Right atrium auricular region (tissue), 2 donors: ENCODE data around the gene GPR39. TPM values are rescaled to one million over a fixed set of nuclear protein-coding genes. Genes with fewer than 3 reads are reported as not detected.

Experiments used
- DNase-seq: peaks from one replicate; pipeline ENCODE4 v3.0.0-alpha.2; 2019; ENCODE audit warnings: low spot score
- H3K27ac ChIP-seq, 2 donors: fragments of 200-600 bp; sonication (generic); 1 replicate in 1 of 2; 2 replicates in 1 of 2; pipeline ENCODE4 v1.5.1; 2016 to 2019
- H3K27me3 ChIP-seq, 2 donors: fragments of 200-600 bp; sonication (generic); one replicate each; pipeline versions ENCODE4 v1.5.1 to v1.6.0; 2017 to 2019
- H3K36me3 ChIP-seq: fragments of 200-600 bp; sonication (generic); one replicate; pipeline ENCODE4 v1.5.1; 2016
- H3K4me1 ChIP-seq, 2 donors: fragments of 200-600 bp; sonication (generic); one replicate each; pipeline versions ENCODE4 v1.5.1 to v1.6.0; 2017 to 2019
- H3K4me3 ChIP-seq, 2 donors: fragments of 200-600 bp; sonication (generic); 1 replicate in 1 of 2; 2 replicates in 1 of 2; pipeline ENCODE4 v1.5.1; 2017 to 2019; ENCODE audit warnings: mild to moderate bottlenecking in 1 of 2, moderate library complexity in 1 of 2
- H3K9me3 ChIP-seq, 2 donors: fragments of 200-600 bp; sonication (generic); one replicate each; pipeline ENCODE4 v1.5.1; 2019
- CTCF ChIP-seq, 2 donors: fragments of 200-600 bp; sonication (generic); IDR thresholded peaks; one replicate each; pipeline ENCODE4 v1.5.1; 2019; ENCODE audit warnings: antibody characterized with exemption in 2 of 2
- total RNA-seq, 2 donors: library from RNA; depleted of rRNA; stranded (reverse); fragments of >200 nt; gene quantifications; one replicate each; pipeline ENCODE4 v1.1.0, GENCODE V29; 2016

Gene GPR39
- total RNA-seq, 2 donors from 2014 or later: 1.0 TPM; not detected in 1

GRCh38 chr2:132583666-132584360 is 167.2 kb downstream of the GPR39 start:
- Histone ChIP-seq H3K9me3 (no peaks in the 10 kb centered on the region), H3K36me3 (no peaks in the 10 kb centered on the region), H3K27ac (no peak overlapping the region), H3K4me3 (no peak overlapping the region), H3K4me1 (no peaks in the 10 kb centered on the region), H3K27me3 (no peaks in the 10 kb centered on the region)
- no peak for DNase-seq
- no peak for TF ChIP-seq CTCF (IDR thresholded peaks at IDR 0.05)

- no peak for TF ChIP-seq CTCF (IDR thresholded peaks at IDR 0.05)
- Histone ChIP-seq H3K9me3 (no peaks in the 10 kb centered on the region), H3K27ac (no peak overlapping the region), H3K4me1 (no peaks in the 10 kb centered on the region), H3K36me3 (no peaks in the 10 kb centered on the region), H3K27me3 (no peaks in the 10 kb centered on the region), H3K4me3 (no peak overlapping the region)
- DNase-seq: no peak
Observed at GRCh38 chr2:132584976-132585817, 168.6 kb downstream of the GPR39 start.

- no peak for DNase-seq
- no peak overlapping the region for H3K4me3 ChIP-seq
Observed at GRCh38 chr2:132586101-132586511, 169.5 kb downstream of the GPR39 start.

GRCh38 chr2:132586835-132587234 is 170.2 kb downstream of the GPR39 start:
- no peaks in the 10 kb centered on the region for H3K36me3 ChIP-seq
- H3K27ac ChIP-seq: no peak overlapping the region
- no peaks in the 10 kb centered on the region for H3K9me3 ChIP-seq
- DNase-seq: no peak
- H3K27me3 ChIP-seq: no peaks in the 10 kb centered on the region
- H3K4me1 ChIP-seq: no peaks in the 10 kb centered on the region
- no peak for TF ChIP-seq CTCF (IDR thresholded peaks at IDR 0.05)
- H3K4me3 ChIP-seq: no peak overlapping the region

More at GRCh38 chr2:132586101-132586511, 169.5 kb downstream of the GPR39 start:
- Histone ChIP-seq H3K9me3 (no peaks in the 10 kb centered on the region), H3K27me3 (no peaks in the 10 kb centered on the region), H3K4me1 (no peaks in the 10 kb centered on the region), H3K27ac (no peak overlapping the region), H3K36me3 (no peaks in the 10 kb centered on the region)
- no peak for TF ChIP-seq CTCF (IDR thresholded peaks at IDR 0.05)

GRCh38 chr2:132588576-132588975 is 172.0 kb downstream of the GPR39 start:
- Histone ChIP-seq H3K27me3 (no peaks in the 10 kb centered on the region), H3K4me1 (no peaks in the 10 kb centered on the region), H3K4me3 (no peak overlapping the region), H3K9me3 (no peaks in the 10 kb centered on the region), H3K36me3 (no peaks in the 10 kb centered on the region), H3K27ac (no peak overlapping the region)
- no peak for TF ChIP-seq CTCF (IDR thresholded peaks at IDR 0.05)
- no peak for DNase-seq
